Neural progenitor cell (in vitro differentiated cells): Measurements from ENCODE around the gene SEMA3G. TPM values are rescaled to one million over a fixed set of nuclear protein-coding genes. Genes with fewer than 3 reads are reported as not detected.

ENCODE experiments used
- DNase-seq: peaks from one replicate; pipeline ENCODE4 v3.0.0-alpha.2; 2016; ENCODE audit warnings: low spot score
- H2AFZ ChIP-seq: fragments of 200-600 bp; sonication (generic); replicated peaks from 2 replicates; pipeline ENCODE4 v1.6.1; 2016; ENCODE audit warnings: antibody characterized with exemption
- H3F3A ChIP-seq: fragments of 200-600 bp; sonication (generic); 2 replicates; pipeline ENCODE4 v1.6.1; 2016; ENCODE audit warnings: antibody characterized with exemption, low read depth
- H3K27ac ChIP-seq: fragments of 200-600 bp; sonication (generic); 2 replicates; pipeline ENCODE4 v1.5.1; 2016; ENCODE audit warnings: mild to moderate bottlenecking
- H3K27me3 ChIP-seq: fragments of 200-600 bp; sonication (generic); 2 replicates; pipeline ENCODE4 v1.6.1; 2016; ENCODE audit warnings: mild to moderate bottlenecking, moderate library complexity
- H3K36me3 ChIP-seq: fragments of 200-600 bp; sonication (generic); 2 replicates; pipeline ENCODE4 v1.5.1; 2016
- H3K4me1 ChIP-seq: fragments of 200-600 bp; sonication (generic); 2 replicates; pipeline ENCODE4 v1.6.1; 2016; ENCODE audit warnings: mixed run types
- H3K4me2 ChIP-seq: fragments of 200-600 bp; sonication (generic); 2 replicates; pipeline ENCODE4 v1.6.1; 2016
- H3K4me3 ChIP-seq: fragments of 200-600 bp; sonication (generic); 2 replicates; pipeline ENCODE4 v1.5.1; 2016
- H3K79me2 ChIP-seq: fragments of 200-600 bp; sonication (generic); 2 replicates; pipeline ENCODE4 v1.6.1; 2016; ENCODE audit warnings: low read depth
- H3K9ac ChIP-seq: fragments of 200-600 bp; sonication (generic); 2 replicates; pipeline ENCODE4 v1.6.1; 2016
- H3K9me3 ChIP-seq: fragments of 200-600 bp; sonication (generic); 2 replicates; pipeline ENCODE4 v1.5.1; 2016; ENCODE audit warnings: low read depth
- H4K20me1 ChIP-seq: fragments of 200-600 bp; sonication (generic); 2 replicates; pipeline ENCODE4 v1.6.1; 2016; ENCODE audit warnings: low read depth
- H3K27ac Mint-ChIP-seq: 3 replicates; pipeline ENCODE4 v1.8.0; 2021; ENCODE audit warnings: mixed read lengths
- H3K27me3 Mint-ChIP-seq: 2 replicates; pipeline ENCODE4 v1.8.0; 2022; ENCODE audit warnings: low read depth, mild to moderate bottlenecking, inconsistent platforms, moderate library complexity, mixed read lengths; ENCODE audit not compliant: insufficient read depth
- H3K36me3 Mint-ChIP-seq: 3 replicates; pipeline ENCODE4 v1.8.0; 2021; ENCODE audit warnings: mixed read lengths
- H3K4me1 Mint-ChIP-seq: 3 replicates; pipeline ENCODE4 v1.8.0; 2021; ENCODE audit warnings: mixed read lengths
- H3K4me3 Mint-ChIP-seq: 3 replicates; pipeline ENCODE4 v1.8.0; 2021; ENCODE audit warnings: mild to moderate bottlenecking, moderate library complexity, mixed read lengths
- H3K9me3 Mint-ChIP-seq: 3 replicates; pipeline ENCODE4 v1.8.0; 2020; ENCODE audit warnings: mixed read lengths
- CTCF ChIP-seq: fragments of 200-600 bp; sonication (generic); IDR thresholded peaks from 2 replicates; pipeline ENCODE4 v1.5.1; 2017; ENCODE audit warnings: antibody characterized with exemption, mild to moderate bottlenecking
- EZH2 ChIP-seq: fragments of 200-600 bp; sonication (generic); IDR thresholded peaks from 2 replicates; pipeline ENCODE4 v1.6.1; 2017; ENCODE audit warnings: antibody characterized with exemption, mild to moderate bottlenecking, moderate library complexity
- EZH2phosphoT487 ChIP-seq: fragments of 200-600 bp; sonication (generic); IDR thresholded peaks from 2 replicates; pipeline ENCODE4 v1.6.1; 2017; ENCODE audit warnings: antibody characterized with exemption
- total RNA-seq: library from RNA; depleted of rRNA; stranded (reverse); fragments of >200 nt; gene quantifications from 2 replicates; pipeline ENCODE4 v1.2.3, GENCODE V29; 2015; ENCODE audit warnings: low replicate concordance

Gene SEMA3G
- total RNA-seq, 1 donor from 2014 or later, result 0.79 TPM

GRCh38 chr3:52383446-52383845 lies 61.5 kb downstream of the SEMA3G start:
- Mint-ChIP-seq H3K4me3 (no peak overlapping the region), H3K4me1 (peaks cover 7% of the 10 kb centered on the region), H3K27me3 (peaks cover 11% of the 10 kb centered on the region), H3K9me3 (no peaks in the 10 kb centered on the region), H3K27ac (no peak overlapping the region), H3K36me3 (no peaks in the 10 kb centered on the region)
- Histone ChIP-seq H3K27ac (no peak overlapping the region), H3K4me3 (no peak overlapping the region), H2AFZ (no peak overlapping the region), H3K9me3 (no peaks in the 10 kb centered on the region), H3K4me1 (no peaks in the 10 kb centered on the region), H3K27me3 (no peaks in the 10 kb centered on the region), H3K9ac (no peak overlapping the region), H4K20me1 (no peaks in the 10 kb centered on the region), H3K79me2 (no peaks in the 10 kb centered on the region), H3F3A (no peaks in the 10 kb centered on the region), H3K4me2 (no peak overlapping the region), H3K36me3 (no peaks in the 10 kb centered on the region)
- DNase-seq, result no peak
- TF ChIP-seq EZH2phosphoT487 (no peak), EZH2 (no peak), CTCF (no peak)

Other genes with a start within 250 kb of the SEMA3G start
- 35.0 and 54.9 TPM in 2 replicates for gene ALAS1, start 246.9 kb downstream of the SEMA3G start, total RNA-seq
- gene TLR9, start 219.5 kb downstream of the SEMA3G start, total RNA-seq, result not detected in 2 replicates
- gene TWF2, start 205.9 kb downstream of the SEMA3G start, total RNA-seq, result 21.9 and 44.9 TPM in 2 replicates
- 1.1 and 3.1 TPM in 2 replicates for gene PPM1M, start 199.3 kb downstream of the SEMA3G start, total RNA-seq
- 45.4 and 49.2 TPM in 2 replicates for gene WDR82, start 166.5 kb downstream of the SEMA3G start, total RNA-seq
- 4.2 and 10.1 TPM in 2 replicates for gene GLYCTK, start 157.3 kb downstream of the SEMA3G start, total RNA-seq
- 0.80 and 2.1 TPM in 2 replicates for gene DNAH1, start 128.8 kb downstream of the SEMA3G start, total RNA-seq
- gene BAP1, start 35.1 kb downstream of the SEMA3G start, total RNA-seq, result 55.5 and 102 TPM in 2 replicates
- 9.9 and 13.0 TPM in 2 replicates for gene PHF7, start 34.4 kb downstream of the SEMA3G start, total RNA-seq
- gene TNNC1, start 8.9 kb upstream of the SEMA3G start, total RNA-seq, result 0.67 and 5.8 TPM in 2 replicates
- 80.5 and 146 TPM in 2 replicates for gene NISCH, start 10.5 kb upstream of the SEMA3G start, total RNA-seq
- 0.06 TPM in 1 of 2 replicates, not detected in the other for gene STAB1, start 50.2 kb upstream of the SEMA3G start, total RNA-seq
- gene NT5DC2, start 88.8 kb upstream of the SEMA3G start, total RNA-seq, result 210 and 364 TPM in 2 replicates
- 2.0 and 2.4 TPM in 2 replicates for gene UQCC5, start 91.5 kb upstream of the SEMA3G start, total RNA-seq
- gene PBRM1, start 240.8 kb upstream of the SEMA3G start, total RNA-seq, result 88.6 and 116 TPM in 2 replicates
- gene GNL3, start 240.9 kb upstream of the SEMA3G start, total RNA-seq, result 113 and 169 TPM in 2 replicates